ENCODE results near the gene TNK2. TPM values are rescaled to one million over a fixed set of nuclear protein-coding genes. Genes with fewer than 3 reads are reported as not detected.

The TNK2 gene
- total RNA-seq, 1 donor from 2014 or later = 132 TPM

DNA sequence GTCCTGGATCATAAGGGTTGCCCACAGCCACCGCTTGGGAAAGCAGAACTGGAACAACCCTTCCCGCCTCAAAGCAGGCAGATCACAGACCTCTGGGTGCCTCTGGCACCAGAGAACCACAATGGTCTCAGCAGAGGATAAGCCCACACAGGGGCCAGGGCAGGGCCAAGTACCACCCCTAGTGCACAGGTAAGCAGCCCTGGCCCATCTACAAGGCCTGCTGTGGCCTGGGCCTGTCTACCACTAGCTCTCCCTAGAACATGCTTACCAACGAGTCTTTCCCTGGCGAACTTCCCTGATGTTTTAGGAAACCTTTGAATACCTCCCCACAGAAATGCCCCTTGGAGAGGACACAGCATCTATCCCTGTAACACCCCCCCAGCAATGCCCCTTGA is 28.3 kb downstream of the TNK2 start:
- ChIA-PET CTCF (no interaction called here), POLR2A (no interaction called here)
- H3K27me3 Mint-ChIP-seq = no peaks in the 10 kb centered on the region
- ATAC-seq (ENCODE audit: low read depth) (no peak), DNase-seq (no peak)
- H3K27ac Mint-ChIP-seq = no peak overlapping the region
- H3K36me3 Mint-ChIP-seq (ENCODE audit: low read depth) = peaks cover 60% of the 10 kb centered on the region
- intact Hi-C loops (cut with micrococcal nuclease) = no loop called here
- no peak overlapping the region for H3K4me3 Mint-ChIP-seq
- no peaks in the 10 kb centered on the region for H3K9me3 Mint-ChIP-seq
- peaks cover 4% of the 10 kb centered on the region for H3K4me1 Mint-ChIP-seq
- TF ChIP-seq, protein P1, sequence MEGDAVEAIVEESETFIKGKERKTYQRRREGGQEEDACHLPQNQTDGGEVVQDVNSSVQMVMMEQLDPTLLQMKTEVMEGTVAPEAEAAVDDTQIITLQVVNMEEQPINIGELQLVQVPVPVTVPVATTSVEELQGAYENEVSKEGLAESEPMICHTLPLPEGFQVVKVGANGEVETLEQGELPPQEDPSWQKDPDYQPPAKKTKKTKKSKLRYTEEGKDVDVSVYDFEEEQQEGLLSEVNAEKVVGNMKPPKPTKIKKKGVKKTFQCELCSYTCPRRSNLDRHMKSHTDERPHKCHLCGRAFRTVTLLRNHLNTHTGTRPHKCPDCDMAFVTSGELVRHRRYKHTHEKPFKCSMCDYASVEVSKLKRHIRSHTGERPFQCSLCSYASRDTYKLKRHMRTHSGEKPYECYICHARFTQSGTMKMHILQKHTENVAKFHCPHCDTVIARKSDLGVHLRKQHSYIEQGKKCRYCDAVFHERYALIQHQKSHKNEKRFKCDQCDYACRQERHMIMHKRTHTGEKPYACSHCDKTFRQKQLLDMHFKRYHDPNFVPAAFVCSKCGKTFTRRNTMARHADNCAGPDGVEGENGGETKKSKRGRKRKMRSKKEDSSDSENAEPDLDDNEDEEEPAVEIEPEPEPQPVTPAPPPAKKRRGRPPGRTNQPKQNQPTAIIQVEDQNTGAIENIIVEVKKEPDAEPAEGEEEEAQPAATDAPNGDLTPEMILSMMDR (IDR thresholded peaks at IDR 0.05) = no peak

DNA sequence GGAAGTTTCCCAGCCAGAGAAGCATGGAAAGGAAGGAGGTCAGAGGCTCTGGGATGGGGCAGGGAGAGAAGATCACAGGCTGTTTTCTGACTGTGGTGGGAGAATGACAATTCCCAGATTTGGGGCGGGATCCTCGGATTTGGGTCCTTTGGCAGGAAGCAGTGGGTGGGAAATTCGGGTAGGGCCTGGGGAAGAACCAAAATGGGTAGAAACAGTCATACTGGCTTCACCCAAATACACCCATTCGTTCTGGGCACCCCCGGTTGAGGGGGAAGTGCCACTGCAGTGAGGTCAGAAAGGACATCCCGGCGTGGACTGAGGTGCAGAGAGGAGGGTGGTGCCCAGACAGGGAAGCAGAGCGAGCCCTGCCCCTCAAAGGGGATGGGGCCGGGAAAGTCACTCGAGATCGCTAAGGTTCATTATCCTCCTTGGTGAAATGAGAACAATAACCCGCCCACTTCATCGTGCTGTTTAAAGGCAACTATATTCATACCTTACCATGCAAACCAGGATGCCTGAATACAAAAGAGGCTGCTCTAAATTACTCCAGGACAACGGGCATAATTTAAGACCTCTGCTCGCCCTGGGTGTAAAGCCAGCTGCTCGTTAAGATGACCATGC is 28.8 kb downstream of the TNK2 start:
- ATAC-seq (ENCODE audit: low read depth) = no peak
- Mint-ChIP-seq H3K27ac (no peak overlapping the region), H3K4me3 (no peak overlapping the region), H3K27me3 (no peaks in the 10 kb centered on the region), H3K4me1 (peaks cover 4% of the 10 kb centered on the region), H3K9me3 (no peaks in the 10 kb centered on the region), H3K36me3 (ENCODE audit: low read depth) (peaks cover 59% of the 10 kb centered on the region)
- TF ChIP-seq, protein P1 (IDR thresholded peaks at IDR 0.05) = no peak
- no peak for DNase-seq
- intact Hi-C loops (cut with micrococcal nuclease) = no loop called here
- ChIA-PET CTCF (no interaction called here), POLR2A (no interaction called here)

DNA sequence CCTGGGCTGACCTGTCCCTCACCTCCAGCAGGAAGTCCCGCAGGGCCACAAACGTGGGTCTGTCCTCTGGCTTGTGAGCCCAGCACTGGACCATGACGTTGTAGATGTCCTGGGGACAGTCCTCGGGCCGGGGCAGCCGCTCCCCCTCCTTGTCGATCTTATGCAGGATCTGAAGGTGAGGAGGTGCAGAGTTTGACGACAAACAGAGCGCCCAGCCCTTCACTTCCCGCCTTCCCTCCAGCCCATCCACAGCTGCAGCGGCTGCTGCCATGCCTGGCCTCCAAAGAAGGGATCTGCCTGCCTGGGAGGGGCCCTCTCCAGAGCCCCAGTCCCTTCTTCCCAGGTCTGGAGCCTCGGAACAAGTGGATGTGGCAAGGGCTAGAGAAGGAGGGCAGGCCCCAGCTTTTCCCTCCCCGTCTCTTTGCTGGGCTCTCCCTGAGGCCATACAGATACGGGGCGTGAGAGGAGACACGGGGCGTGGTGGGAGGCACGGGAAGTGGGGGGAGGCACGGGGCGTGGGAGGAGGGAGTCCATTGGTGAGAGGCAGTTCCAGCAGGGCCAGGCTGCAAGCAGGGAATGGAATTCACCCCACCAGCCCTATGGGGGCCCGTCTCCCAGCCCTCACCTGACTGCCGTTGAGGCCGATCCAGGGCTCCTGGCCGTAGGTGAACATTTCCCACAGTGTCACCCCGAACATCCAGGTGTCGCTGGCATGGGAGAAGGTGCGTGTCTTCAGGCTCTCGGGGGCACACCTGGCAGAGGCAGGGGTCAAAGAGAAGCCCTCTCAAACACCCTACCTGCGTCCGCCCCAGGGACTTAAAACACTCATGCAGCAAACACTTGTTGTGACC is 29.7 kb downstream of the TNK2 start:
- DNase-seq (no peak), ATAC-seq (ENCODE audit: low read depth) (no peak)
- no peak overlapping the region for H3K27ac Mint-ChIP-seq
- ChIA-PET CTCF (no interaction called here), POLR2A (no interaction called here)
- no peaks in the 10 kb centered on the region for H3K27me3 Mint-ChIP-seq
- TF ChIP-seq, protein P1 (IDR thresholded peaks at IDR 0.05) = no peak
- H3K36me3 Mint-ChIP-seq (ENCODE audit: low read depth) = peaks cover 54% of the 10 kb centered on the region
- intact Hi-C loops (cut with micrococcal nuclease) = no loop called here
- H3K4me3 Mint-ChIP-seq = no peak overlapping the region
- peaks cover 4% of the 10 kb centered on the region for H3K4me1 Mint-ChIP-seq
- H3K9me3 Mint-ChIP-seq = no peaks in the 10 kb centered on the region

DNA sequence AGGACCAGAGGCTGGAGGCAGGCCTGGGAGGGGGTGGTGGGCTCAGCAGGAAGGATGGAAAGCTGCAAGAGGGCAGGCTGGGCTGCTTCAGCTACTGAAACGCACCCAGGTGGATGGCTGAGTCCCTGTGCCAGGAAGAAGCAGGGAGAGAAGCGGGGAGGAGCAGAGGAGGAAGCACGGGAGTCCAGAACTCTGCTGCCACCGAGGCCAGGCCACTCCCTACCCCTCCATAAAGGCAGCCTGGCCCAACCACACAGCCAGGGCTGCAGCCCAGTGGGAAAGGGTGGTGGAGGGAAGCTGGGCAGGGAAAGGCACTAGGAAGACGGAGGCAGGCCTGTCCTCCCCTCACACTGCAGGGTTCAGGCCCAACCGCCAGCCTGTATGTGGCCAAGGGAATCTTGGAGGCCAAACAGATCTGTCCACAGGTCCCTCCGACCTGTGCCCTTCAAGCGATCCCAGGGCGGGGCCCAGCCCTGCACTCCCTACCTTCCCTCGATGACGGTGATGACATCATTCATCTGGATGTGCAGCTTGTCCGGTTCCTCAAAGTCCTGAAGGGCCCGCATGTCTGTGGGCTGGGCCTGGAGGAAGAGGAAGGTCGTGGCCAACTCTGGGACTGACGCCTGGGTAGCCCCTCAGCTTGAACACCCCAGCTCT is 30.5 kb downstream of the TNK2 start:
- ChIA-PET POLR2A (no interaction called here), CTCF (no interaction called here)
- Mint-ChIP-seq H3K27ac (no peak overlapping the region), H3K36me3 (ENCODE audit: low read depth) (peaks cover 48% of the 10 kb centered on the region), H3K9me3 (no peaks in the 10 kb centered on the region), H3K4me3 (no peak overlapping the region), H3K4me1 (peaks cover 4% of the 10 kb centered on the region), H3K27me3 (no peaks in the 10 kb centered on the region)
- TF ChIP-seq, protein P1 (IDR thresholded peaks at IDR 0.05) = no peak
- no peak for DNase-seq
- no peak for ATAC-seq (ENCODE audit: low read depth)
- intact Hi-C loops (cut with micrococcal nuclease) = no loop called here

DNA sequence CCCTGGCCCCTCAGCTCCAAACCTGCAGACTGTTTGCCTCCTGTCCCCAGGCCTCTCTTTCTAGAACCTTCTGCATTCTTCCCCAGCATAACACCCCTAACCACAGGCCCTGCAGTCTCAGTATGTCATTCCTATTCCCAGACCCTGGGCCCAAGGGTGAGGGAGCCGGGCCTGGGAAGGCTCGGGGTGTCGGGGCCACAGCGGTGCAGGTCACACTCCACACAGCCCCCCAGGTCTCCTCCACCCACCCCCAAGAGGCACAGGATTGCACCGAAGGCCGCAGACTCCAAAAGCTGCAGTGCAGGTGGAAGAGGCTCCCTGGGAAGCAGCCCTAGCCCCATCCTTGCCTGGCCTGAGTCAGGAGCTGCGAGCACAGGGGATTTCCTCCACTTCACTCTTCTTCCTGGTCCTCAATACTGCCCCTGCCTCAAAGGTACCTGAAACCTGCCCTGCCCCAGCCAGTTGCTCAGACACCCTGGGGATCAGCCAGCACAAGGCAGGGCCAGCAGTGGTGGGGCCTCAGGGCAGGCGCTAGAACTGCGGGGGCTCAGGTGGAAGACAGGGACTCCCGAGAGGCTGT is 31.1 kb downstream of the TNK2 start:
- peaks cover 4% of the 10 kb centered on the region for H3K4me1 Mint-ChIP-seq
- ATAC-seq (ENCODE audit: low read depth) (no peak), DNase-seq (no peak)
- H3K36me3 Mint-ChIP-seq (ENCODE audit: low read depth) = peaks cover 47% of the 10 kb centered on the region
- ChIA-PET POLR2A (no interaction called here), CTCF (no interaction called here)
- H3K9me3 Mint-ChIP-seq = no peaks in the 10 kb centered on the region
- TF ChIP-seq, protein P1 (IDR thresholded peaks at IDR 0.05) = no peak
- intact Hi-C loops (cut with micrococcal nuclease) = no loop called here
- H3K4me3 Mint-ChIP-seq = no peak overlapping the region
- H3K27me3 Mint-ChIP-seq = no peaks in the 10 kb centered on the region
- H3K27ac Mint-ChIP-seq = no peak overlapping the region
